HepG2 (cell line): ENCODE measurements around the gene PRKCB. TPM values are rescaled to one million over a fixed set of nuclear protein-coding genes. Genes with fewer than 3 reads are reported as not detected.
A peak's percentile ranks its signal among the peaks of the same experiment; 100 is the strongest.

Experiments
- ATAC-seq: fragments of 200-7000 bp; cut with Tn5 transposase; 3 replicates; pipeline ENCODE4 v1.9.1; 2020; ENCODE audit warnings: mild to moderate bottlenecking, moderate library complexity
- BruUV-seq: library from RNA; stranded (reverse); fragments of 400-500 nt; replicated peaks from 2 replicates; lab custom pipeline; 2021; lab: Mats Ljungman, UMichigan
- CTCF ChIA-PET: fragments of 300-600 bp; formaldehyde crosslinking; extraction: SDS; loops from one replicate; lab custom pipeline; 2021; ENCODE audit warnings: low total read pairs, inconsistent platforms, low intra/inter-chr PET ratio; lab: Yijun Ruan, JAX
- POLR2A ChIA-PET: fragments of 350-600 bp; sonication (Branson Sonifier 250); formaldehyde crosslinking; loops from one replicate; lab custom pipeline; 2020; ENCODE audit warnings: antibody characterized with exemption, inconsistent platforms; lab: Yijun Ruan, JAX
- DNase-seq: peaks from one replicate; pipeline ENCODE4 v3.0.0-alpha.2; 2015; ENCODE audit warnings: low spot score
- FAIRE-seq: peaks from 3 replicates; lab custom pipeline; 2011; peaks lifted over from hg19 to GRCh38; lab: Jason Lieb, UNC
- H2AFZ ChIP-seq: one replicate; pipeline ENCODE4 v1.6.1; 2011; ENCODE audit warnings: low read length, inconsistent platforms
- H3K27ac ChIP-seq: fragments of 300-600 bp; 3 replicates; pipeline ENCODE4 v1.8.0; 2011; ENCODE audit warnings: mixed run types, mild to moderate bottlenecking, mixed read lengths, low read length, inconsistent platforms; ENCODE audit not compliant: insufficient read depth; ENCODE audit errors: extremely low read length
- H3K27me3 ChIP-seq, 2 experiments: fragments of 200-600 bp in 1 of 2; 2 replicates in 1 of 2; 3 replicates in 1 of 2; pipeline versions ENCODE4 v1.6.0 to v1.8.0; 2011; ENCODE audit warnings: low read length in 2 of 2, mild to moderate bottlenecking in 2 of 2, moderate library complexity in 2 of 2, inconsistent platforms in 1 of 2; ENCODE audit not compliant: insufficient read depth in 2 of 2, control insufficient read depth in 1 of 2
- H3K36me3 ChIP-seq, 2 experiments: fragments of 200-600 bp in 1 of 2; replicated peaks in 1 of 2; 2 replicates in 1 of 2; 3 replicates in 1 of 2; pipeline versions ENCODE4 v1.5.1 to v1.8.0; 2011; ENCODE audit warnings: low read length in 2 of 2, inconsistent platforms in 1 of 2; ENCODE audit not compliant: insufficient read depth in 2 of 2, control insufficient read depth in 1 of 2
- H3K4me1 ChIP-seq: 2 replicates; pipeline ENCODE4 v1.5.1; 2012; ENCODE audit warnings: low read length, inconsistent platforms; ENCODE audit not compliant: insufficient read depth
- H3K4me2 ChIP-seq: 2 replicates; pipeline ENCODE4 v1.6.0; 2011; ENCODE audit warnings: low read depth, low read length, inconsistent platforms
- H3K4me3 ChIP-seq, 3 experiments: fragments of 200-600 bp in 1 of 3; sonication (generic), shearing (Covaris generic) in 1 of 3; replicated peaks in 1 of 3; 2 replicates each; pipeline ENCODE4 v1.5.1; 2011 to 2016; ENCODE audit warnings: low read length in 3 of 3, inconsistent platforms in 2 of 3, low read depth in 2 of 3, mild to moderate bottlenecking in 2 of 3, control low read depth in 1 of 3, mixed read lengths in 1 of 3; ENCODE audit not compliant: insufficient read depth in 1 of 3
- H3K79me2 ChIP-seq: one replicate; pipeline ENCODE4 v1.6.1; 2011; ENCODE audit warnings: low read length, inconsistent platforms; ENCODE audit not compliant: insufficient read depth
- H3K9ac ChIP-seq: 2 replicates; pipeline ENCODE4 v1.6.0; 2011; ENCODE audit warnings: mild to moderate bottlenecking, low read depth, low read length, inconsistent platforms; ENCODE audit not compliant: insufficient read depth
- H3K9me3 ChIP-seq: 2 replicates; pipeline ENCODE4 v1.5.1; 2012; ENCODE audit warnings: mild to moderate bottlenecking, low read length
- H4K20me1 ChIP-seq: 2 replicates; pipeline ENCODE4 v1.6.0; 2011; ENCODE audit warnings: inconsistent platforms, mild to moderate bottlenecking, low read length, moderate library complexity; ENCODE audit not compliant: insufficient read depth
- CHCHD3 ChIP-seq: sonication (generic); formaldehyde crosslinking; IDR thresholded peaks from 2 replicates; pipeline ENCODE4 v1.8.0; 2022; ENCODE audit warnings: mild to moderate bottlenecking, missing genetic modification reagents, moderate library complexity
- FOXA1 ChIP-seq, 2 experiments: fragments of 450-650 bp in 1 of 2; sonication (generic) in 1 of 2; formaldehyde crosslinking in 1 of 2; IDR thresholded peaks; 2 replicates each; pipeline versions ENCODE4 v1.4.0 to v1.6.1; 2016 to 2020; ENCODE audit warnings: missing genetic modification reagents in 1 of 2
- FOXC1 ChIP-seq: sonication (generic); formaldehyde crosslinking; IDR thresholded peaks from 2 replicates; pipeline ENCODE4 v1.8.0; 2022; ENCODE audit warnings: mild to moderate bottlenecking, missing genetic modification reagents, borderline replicate concordance
- MNT ChIP-seq: fragments of 450-650 bp; IDR thresholded peaks from 2 replicates; pipeline ENCODE4 v1.6.1; 2016
- RAD51 ChIP-seq: fragments of 450-650 bp; IDR thresholded peaks from 2 replicates; pipeline ENCODE4 v1.6.1; 2016; ENCODE audit warnings: borderline replicate concordance
- SIX1 ChIP-seq: sonication (generic); formaldehyde crosslinking; IDR thresholded peaks from 2 replicates; pipeline ENCODE4 v1.4.0; 2020; ENCODE audit warnings: missing genetic modification reagents, borderline replicate concordance
- USF2 ChIP-seq, 2 experiments: sonication (generic) in 1 of 2; formaldehyde crosslinking in 1 of 2; IDR thresholded peaks; 2 replicates each; pipeline versions ENCODE4 v1.5.1 to v1.6.1; 2011 to 2020; ENCODE audit warnings: borderline replicate concordance in 1 of 2, low read depth in 1 of 2, low read length in 1 of 2, mild to moderate bottlenecking in 1 of 2, missing genetic modification reagents in 1 of 2, moderate library complexity in 1 of 2
- ZIK1 ChIP-seq: sonication (generic); formaldehyde crosslinking; IDR thresholded peaks from 2 replicates; pipeline ENCODE4 v1.5.0; 2020; ENCODE audit warnings: mild to moderate bottlenecking, low read depth, missing genetic modification reagents, borderline replicate concordance
- ZKSCAN8 ChIP-seq: IDR thresholded peaks from 2 replicates; pipeline ENCODE4 v1.6.1; 2016; ENCODE audit warnings: borderline replicate concordance, missing genetic modification reagents, missing compliant biosample characterization
- ZMAT3 ChIP-seq: sonication (generic); formaldehyde crosslinking; conservative IDR thresholded peaks from 2 replicates; pipeline ENCODE4 v1.7.0; 2021; ENCODE audit warnings: missing genetic modification reagents
- ZNF335 ChIP-seq: sonication (generic); formaldehyde crosslinking; IDR thresholded peaks from 2 replicates; pipeline ENCODE4 v1.4.0; 2020; ENCODE audit warnings: missing genetic modification reagents
- ZNF883 ChIP-seq: sonication (generic); formaldehyde crosslinking; IDR thresholded peaks from 2 replicates; pipeline ENCODE4 v1.5.1; 2020; ENCODE audit warnings: mild to moderate bottlenecking, missing genetic modification reagents; ENCODE audit errors: not compliant biosample characterization
- WGBS: methylation state at CpG from one replicate; pipeline ENCODE4 v1.1.6; 2017; ENCODE audit warnings: low lambda C conversion rate; 5-methylcytosine and 5-hydroxymethylcytosine counted together
- in situ Hi-C: cut with HindIII; loops from 2 replicates; pipeline ENCODE4 v1.10.0; 2017; ENCODE audit warnings: low pct_unique_long_range_greater_than_20kb; ENCODE audit not compliant: extremely low pct_ligation_motif_present
- intact Hi-C: fragments of 100-400 bp; cut with micrococcal nuclease; formaldehyde crosslinking; loops from one replicate; pipeline ENCODE4 v1.10.0; 2022; ENCODE audit not compliant: unreplicated experiment
- polyA plus RNA-seq, 8 experiments: library from polyadenylated mRNA; depleted of rRNA in 3 of 8; stranded (reverse) in 7 of 8; unstranded in 1 of 8; fragments of >200 nt; fragmentation: Illumina TruSeq in 4 of 8; extraction: Trizol in 4 of 8; gene quantifications; 2 replicates each; pipeline versions ENCODE4 v1.2.1 to v1.2.3, GENCODE V29; 2011 to 2016; ENCODE audit warnings: low read depth in 4 of 8, missing spikeins in 1 of 8, mixed read lengths in 1 of 8; ENCODE audit not compliant: insufficient read depth in 1 of 8
- total RNA-seq, 5 experiments: library from RNA; depleted of rRNA; stranded (reverse); fragments of >200 nt; fragmentation: Illumina TruSeq; extraction: Trizol; gene quantifications; 2 replicates each; pipeline ENCODE4 v1.2.3, GENCODE V29; 2016; ENCODE audit warnings: low read depth in 1 of 5
- TF ChIP-seq, protein P1 (sequence below): sonication (generic); formaldehyde crosslinking; IDR thresholded peaks from 2 replicates; pipeline ENCODE4 v1.5.0; 2020; ENCODE audit warnings: missing genetic modification reagents

Gene PRKCB
- total and polyA plus RNA-seq, 2 of the 13 experiments (the other 11 are each of a cell fraction or from before 2014, with no cell fraction given): 0.01 TPM; not detected in 1

GRCh38 chr16:23955088-23955487 is 119.3 kb downstream of the PRKCB start:
- Histone ChIP-seq H3K9ac (no peak overlapping the region), H3K4me2 (no peak overlapping the region), H3K9me3 (no peaks in the 10 kb centered on the region), H3K36me3 (no peaks in the 10 kb centered on the region), H3K27ac (no peak overlapping the region), H3K27me3 (peaks cover 0 to 19% of the 10 kb centered on the region in 2 experiments; a peak in 3 of 5 replicates), H3K79me2 (no peaks in the 10 kb centered on the region), H4K20me1 (no peaks in the 10 kb centered on the region), H3K4me1 (no peaks in the 10 kb centered on the region), H3K4me3 (no peak overlapping the region), H2AFZ (no peak overlapping the region)
- in situ Hi-C loops (no loop called here), intact Hi-C loops (no loop called here)
- ATAC-seq: no peak
- BruUV-seq: no TSS peak
- no peak for DNase-seq
- TF ChIP-seq FOXA1 (IDR thresholded peaks at IDR 0.05) (no peak), FOXA1 (CRISPR knock-in tag; IDR thresholded peaks at IDR 0.05) (no peak), ZKSCAN8 (no peak), MNT (peak; percentile 55; the same call in 1 of the 2 replicates), ZNF883 (CRISPR knock-in tag) (no peak), RAD51 (peak; percentile 74), ZIK1 (no peak), USF2 (IDR thresholded peaks at IDR 0.05; ENCODE audit: low read depth, low read length) (peak; percentile 68), USF2 (CRISPR knock-in tag; IDR thresholded peaks at IDR 0.05; ENCODE audit: borderline replicate concordance) (no peak), ZNF335 (CRISPR knock-in tag) (no peak), ZMAT3 (CRISPR knock-in tag) (no peak), FOXC1 (CRISPR knock-in tag) (no peak), SIX1 (CRISPR knock-in tag) (no peak), CHCHD3 (no peak)
- TF ChIP-seq, protein P1, sequence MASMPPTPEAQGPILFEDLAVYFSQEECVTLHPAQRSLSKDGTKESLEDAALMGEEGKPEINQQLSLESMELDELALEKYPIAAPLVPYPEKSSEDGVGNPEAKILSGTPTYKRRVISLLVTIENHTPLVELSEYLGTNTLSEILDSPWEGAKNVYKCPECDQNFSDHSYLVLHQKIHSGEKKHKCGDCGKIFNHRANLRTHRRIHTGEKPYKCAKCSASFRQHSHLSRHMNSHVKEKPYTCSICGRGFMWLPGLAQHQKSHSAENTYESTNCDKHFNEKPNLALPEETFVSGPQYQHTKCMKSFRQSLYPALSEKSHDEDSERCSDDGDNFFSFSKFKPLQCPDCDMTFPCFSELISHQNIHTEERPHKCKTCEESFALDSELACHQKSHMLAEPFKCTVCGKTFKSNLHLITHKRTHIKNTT (CRISPR knock-in tag): no peak
- 12% methylated on average over 7 of the region's 7 CpGs for WGBS
- no peak for FAIRE-seq
- ChIA-PET CTCF (no interaction called here), POLR2A (no interaction called here)
